GM04504 (cell line): Measurements from ENCODE around the gene KIF17.

Experiments
- DNase-seq: peaks from one replicate; pipeline ENCODE4 v3.0.0-alpha.2; 2012; ENCODE audit warnings: low read depth

Gene KIF17

DNA sequence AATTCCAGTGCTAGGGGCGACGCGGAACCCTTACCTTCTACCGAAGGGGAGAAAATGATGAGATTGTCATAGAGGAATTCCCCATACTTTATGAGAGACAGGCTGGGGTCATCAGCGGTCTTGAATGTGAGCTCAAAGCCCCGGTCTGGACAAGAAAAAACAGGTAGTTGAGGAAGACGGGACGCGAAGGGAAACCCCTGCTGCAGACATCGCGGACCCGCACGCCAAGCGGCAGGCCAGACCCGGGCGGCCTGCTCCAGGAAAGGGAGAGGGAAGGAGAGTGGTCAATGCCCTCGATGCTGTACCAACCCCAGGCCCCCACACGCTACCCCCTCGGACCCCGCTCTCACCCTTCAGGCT is 57.0 kb downstream of the KIF17 start:
- no peak for DNase-seq

DNA sequence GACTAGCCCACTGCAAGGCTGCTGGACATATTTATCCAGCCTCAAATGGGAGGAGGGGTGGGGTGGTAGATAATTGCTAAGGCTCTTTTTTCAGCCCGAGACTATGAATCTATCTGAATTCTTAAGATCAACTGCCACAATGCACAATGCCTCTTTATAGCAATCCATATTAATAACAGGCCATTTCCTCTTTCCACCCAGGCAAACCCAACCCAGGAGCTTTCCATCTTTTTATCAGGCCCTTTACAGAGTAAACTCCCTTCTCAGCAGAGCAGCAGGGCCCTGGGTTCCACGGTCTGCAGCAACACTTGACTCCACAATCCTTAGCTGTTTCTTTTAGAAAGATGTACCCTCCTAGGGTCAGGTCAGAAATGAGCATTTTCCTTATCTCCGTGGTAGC is 57.4 kb downstream of the KIF17 start:
- no peak for DNase-seq

DNA sequence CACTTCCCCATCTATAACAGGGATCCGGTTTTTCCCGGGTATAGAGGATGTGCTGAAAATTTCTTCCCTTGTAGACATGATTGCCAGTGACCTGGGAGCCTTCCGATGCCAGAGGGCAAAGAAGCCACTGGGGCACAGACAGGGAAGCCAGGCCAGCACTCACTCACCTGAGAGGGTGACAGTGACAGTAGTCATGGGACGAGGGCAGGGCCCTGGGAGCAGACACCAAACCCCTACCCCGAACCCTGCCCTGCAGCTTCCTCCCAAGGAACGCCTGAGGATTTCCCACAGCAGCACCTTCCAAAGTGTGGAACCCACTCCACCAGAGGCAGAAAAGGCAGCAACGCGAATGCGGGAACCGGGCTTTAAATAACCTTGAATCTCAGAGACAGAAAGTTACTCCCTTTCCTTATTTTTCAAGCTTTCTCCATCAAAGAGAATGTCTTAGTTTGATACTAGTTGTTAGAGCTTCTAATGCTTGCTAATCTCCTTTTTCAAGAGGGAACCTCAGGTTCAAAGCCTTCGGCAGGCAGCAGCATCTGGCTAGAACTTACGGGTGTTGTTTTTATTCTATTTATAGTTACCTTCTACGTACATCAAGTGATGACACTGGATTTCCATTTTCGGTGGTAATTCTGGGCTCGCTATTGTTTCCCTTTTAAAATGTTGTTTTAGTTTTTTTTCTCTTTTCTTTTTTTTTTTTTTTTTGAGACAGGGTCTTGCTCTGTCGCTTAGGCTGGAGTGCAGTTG is 59.5 kb downstream of the KIF17 start:
- no peak for DNase-seq

DNA sequence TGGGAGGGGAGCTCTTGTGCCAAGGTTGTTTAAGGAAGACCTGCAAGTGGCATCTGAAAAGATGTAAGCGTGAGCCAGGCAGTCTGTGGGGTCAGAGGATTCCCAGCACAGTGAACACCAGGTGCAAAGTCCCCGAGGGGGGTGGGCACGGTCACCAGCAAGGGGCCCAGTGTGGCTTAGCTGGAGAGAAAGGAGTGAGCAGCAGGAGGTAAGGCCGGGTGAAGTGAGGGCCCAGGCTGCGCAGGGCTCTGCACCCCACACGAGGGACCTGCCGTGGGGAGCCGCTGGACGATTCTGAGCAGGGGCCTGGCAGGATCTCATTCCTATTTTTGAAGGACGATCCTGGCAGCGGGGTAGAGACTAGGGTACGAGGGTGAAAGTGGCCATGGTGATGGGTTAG is 60.8 kb downstream of the KIF17 start:
- DNase-seq, result no peak

DNA sequence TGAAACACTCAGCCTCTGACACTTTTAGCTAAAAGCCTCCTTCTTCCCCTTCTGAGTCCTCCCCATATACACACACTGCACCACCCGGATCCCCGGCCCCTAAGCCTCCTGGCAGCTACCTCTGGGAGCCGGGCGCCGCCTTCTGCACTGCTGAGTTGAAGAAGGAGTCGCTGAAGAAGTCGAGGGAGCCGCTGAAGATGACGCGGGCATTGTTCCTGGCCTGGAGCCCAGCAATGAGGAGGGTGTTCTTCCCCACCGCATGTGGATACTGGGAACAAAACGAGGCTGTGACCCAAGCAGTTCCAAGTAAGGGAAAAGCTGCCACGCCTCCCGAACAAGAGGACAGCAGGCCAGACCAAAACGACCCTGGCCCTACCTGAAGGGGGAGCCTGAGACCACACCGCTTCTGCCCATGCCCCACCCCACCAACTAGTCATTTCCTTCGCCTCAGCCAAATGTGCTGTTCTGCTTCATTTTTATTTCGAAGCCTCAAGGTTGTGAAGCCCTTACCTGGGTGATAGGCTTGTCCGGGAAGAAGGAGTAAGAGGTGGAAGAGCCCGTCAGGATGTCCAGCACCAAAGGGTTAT is 63.6 kb downstream of the KIF17 start:
- DNase-seq, result no peak

DNA sequence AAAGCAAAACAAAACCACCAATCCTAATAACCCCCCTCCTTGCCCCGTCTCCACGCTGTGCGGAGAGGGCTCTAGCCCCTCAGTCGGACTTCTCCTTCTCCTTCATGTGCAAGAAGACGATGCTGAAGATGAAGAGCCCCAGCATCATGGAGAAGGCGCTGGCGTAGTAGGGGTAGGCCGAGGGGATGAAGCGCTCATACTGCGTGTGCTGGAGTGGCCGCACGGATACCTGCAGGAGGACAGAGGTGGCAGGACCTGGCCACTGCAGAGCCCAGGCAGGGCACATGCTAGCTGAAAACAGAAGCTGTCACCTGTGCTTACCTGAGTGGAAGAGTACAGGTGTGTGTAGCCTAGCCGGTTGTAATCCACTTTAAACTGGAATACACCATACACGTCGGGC is 65.5 kb downstream of the KIF17 start:
- no peak for DNase-seq

DNA sequence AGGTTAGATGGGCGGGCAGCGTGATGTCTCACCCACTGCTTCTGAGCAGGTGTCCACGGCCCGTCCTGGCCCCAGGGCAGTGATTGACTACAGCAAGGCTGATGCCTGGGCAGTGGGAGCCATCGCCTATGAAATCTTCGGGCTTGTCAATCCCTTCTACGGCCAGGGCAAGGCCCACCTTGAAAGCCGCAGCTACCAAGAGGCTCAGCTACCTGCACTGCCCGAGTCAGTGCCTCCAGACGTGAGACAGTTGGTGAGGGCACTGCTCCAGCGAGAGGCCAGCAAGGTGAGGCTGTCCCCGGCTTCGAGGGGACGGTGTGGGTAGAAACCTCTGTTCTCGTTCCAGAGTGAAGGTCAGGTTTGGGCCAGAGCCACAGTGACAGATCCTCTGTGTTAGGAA is 68.9 kb downstream of the KIF17 start:
- DNase-seq, result no peak

DNA sequence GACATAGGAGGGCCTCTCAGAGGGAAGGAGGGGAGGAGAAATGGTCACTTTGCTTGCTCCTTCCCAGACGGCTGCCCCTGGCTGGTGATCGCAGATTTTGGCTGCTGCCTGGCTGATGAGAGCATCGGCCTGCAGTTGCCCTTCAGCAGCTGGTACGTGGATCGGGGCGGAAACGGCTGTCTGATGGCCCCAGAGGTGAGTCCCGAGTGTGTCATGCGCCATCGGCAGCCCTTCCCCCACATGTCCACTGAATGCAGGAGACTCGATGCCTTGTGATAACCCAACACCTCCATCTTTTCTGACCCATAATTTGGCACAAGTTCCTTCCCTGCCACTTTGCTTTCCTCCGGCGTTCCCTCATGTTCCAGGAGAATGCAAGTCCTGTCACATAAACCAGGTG is 69.4 kb downstream of the KIF17 start:
- DNase-seq, result no peak

DNA sequence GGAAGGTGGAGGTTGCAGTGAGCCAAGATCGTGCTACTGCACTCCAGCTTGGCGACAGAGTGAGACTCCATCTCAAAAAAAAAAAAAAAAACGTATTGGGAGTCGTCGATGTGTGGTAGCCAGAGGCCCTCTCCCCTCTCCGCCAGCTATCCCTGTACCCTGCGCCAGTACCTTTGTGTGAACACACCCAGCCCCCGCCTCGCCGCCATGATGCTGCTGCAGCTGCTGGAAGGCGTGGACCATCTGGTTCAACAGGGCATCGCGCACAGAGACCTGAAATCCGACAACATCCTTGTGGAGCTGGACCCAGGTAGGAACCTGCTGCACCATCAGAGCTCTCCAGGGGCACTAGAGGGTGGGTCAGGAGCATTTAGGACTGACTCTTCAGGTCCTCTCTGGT is 72.4 kb downstream of the KIF17 start:
- no peak for DNase-seq

DNA sequence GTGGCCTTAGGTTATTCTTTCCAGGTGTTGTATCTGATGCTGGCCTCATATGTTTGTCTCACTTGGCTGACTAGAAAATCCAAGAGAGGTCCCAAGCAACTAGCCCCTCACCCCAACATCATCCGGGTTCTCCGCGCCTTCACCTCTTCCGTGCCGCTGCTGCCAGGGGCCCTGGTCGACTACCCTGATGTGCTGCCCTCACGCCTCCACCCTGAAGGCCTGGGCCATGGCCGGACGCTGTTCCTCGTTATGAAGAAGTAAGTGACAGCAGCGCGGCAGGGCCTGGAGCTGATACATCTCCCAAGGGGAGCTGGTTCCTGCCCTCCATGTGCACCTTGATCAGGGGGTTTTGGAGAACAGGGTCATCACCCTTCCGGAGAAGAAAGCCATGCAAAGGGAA is 73.4 kb downstream of the KIF17 start:
- no peak for DNase-seq

DNA sequence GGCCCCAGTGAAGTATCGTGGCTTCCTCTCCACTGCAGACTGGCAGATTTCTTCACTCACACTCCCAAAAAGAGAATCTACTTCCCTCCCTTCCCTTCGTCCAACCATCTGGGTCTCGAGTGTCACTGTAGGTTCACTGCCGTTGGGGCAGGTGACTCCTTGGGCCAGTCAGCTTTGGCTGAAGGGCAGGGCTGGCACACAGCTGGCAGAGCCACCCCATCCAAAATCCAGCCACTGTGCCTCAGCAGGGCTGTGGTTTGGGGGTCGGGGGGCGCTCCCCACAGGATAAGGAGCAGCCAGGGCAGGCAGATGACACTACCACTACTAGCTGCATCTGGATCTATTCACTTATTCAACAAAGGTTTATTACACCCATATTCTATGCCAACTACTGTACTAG is 74.7 kb downstream of the KIF17 start:
- no peak for DNase-seq

DNA sequence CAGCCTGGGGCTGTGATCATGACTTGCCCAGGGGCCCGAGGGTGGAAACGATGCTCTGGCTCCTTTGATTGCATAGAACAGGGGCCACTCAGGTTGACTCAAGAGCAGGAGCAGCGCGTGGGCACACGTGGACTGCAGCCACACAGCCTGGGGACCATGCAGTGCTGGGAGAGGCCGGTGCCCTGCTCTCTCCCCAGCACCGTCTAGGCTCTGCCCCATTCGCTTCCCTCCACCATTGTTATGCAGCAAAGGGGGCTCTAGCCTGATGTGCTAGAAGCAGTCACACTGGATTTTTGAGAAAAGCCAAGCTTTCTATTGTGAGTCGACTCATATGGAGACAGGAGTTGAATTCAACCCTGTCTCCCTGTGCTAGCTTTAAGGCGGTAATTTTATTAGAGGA is 75.8 kb downstream of the KIF17 start:
- DNase-seq, result no peak

DNA sequence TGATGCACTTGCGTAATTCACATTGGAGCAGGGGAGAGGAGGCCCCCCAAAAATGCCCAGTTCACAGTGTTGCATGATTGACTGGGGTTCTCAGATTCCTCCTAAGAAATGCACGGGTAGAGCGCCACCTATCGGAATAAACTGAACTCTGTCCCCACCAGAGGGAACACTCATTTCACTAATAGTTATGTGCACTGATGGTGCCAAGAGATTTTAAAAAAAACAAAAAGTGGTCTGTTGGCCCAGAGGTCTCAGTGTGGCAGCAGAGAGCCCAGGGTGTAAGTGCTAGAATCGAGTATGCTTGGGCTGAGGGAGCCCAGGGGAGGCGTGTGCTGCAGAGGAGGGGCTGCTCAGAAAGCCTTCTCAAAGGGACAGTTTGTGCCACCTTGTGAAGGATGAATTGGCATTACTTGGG is 77.6 kb downstream of the KIF17 start:
- DNase-seq, result no peak

DNA sequence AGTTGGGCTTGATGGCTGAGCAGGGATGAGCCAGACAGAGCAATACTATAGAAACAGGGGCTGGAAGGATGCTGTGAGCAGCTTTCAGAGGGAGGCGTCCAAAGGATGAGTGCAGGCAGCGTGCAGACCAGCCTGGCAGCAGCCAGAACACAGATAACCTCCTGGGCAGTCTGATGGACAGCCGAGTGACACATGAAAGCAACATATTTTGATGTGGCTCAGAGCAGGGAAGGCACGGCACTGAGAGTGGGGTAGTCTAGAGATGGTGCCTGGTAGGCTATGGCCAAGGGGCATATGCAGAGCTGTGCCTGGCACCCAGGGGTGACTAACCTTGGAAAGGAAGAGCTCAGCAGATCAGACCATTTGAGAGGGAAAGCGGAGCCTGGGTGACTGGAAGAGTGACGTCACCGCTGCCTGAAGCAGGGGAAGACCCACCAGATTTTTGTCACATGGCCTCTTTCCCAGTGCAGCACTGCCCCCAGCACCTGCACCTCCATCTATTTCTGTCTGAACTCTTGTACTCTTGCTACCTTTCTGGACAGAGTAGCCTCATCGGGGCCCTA is 80.9 kb downstream of the KIF17 start:
- DNase-seq, result no peak

DNA sequence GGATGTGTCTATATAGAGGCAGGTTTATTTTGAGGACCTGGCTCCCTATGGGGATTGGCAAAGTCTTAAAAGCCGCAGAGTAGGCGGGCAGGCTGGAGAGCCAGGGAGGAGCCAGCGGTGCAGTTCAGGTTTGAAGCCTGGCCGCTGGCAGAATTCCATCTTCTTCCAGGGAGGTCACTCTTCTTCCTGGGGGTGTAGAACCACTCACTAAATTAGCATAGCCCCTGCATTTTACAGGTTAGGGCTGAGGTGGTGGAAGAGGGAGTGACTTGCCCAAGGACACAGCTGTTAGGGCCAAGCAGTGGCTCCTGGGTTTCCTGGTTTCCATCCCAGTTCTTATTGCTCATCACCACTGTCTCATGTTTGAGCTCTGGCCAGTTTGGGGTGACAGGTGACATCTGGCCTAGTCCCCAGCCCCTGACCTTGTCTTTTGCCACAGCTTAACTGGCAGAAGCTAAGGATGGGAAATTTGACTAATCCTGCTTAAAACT is 83.2 kb downstream of the KIF17 start:
- no peak for DNase-seq

DNA sequence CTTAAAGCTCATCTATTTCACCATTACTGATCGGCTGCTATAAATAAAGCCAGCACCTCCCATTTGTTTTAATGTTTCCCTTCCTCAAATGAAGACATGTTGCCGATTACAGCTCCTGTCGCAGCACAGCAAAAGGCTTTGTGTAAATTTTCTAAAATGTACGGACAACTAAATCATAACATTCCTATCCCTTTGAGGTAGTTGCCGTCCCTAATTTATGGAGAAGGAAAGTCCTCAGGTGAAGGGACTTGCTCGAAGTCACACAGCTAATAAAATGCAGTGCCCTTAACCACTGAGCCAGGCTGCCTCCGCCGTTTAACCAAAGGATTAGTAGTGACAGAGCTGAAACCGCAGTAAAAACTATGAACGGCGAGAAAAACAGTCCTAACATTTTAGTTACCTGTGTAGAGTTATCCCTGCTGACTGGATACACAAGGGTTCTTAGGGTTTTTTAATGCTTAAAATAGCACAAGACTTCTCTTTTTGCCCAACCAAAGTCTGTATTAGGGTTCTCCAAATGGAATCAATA is 83.7 kb downstream of the KIF17 start:
- DNase-seq, result no peak

DNA sequence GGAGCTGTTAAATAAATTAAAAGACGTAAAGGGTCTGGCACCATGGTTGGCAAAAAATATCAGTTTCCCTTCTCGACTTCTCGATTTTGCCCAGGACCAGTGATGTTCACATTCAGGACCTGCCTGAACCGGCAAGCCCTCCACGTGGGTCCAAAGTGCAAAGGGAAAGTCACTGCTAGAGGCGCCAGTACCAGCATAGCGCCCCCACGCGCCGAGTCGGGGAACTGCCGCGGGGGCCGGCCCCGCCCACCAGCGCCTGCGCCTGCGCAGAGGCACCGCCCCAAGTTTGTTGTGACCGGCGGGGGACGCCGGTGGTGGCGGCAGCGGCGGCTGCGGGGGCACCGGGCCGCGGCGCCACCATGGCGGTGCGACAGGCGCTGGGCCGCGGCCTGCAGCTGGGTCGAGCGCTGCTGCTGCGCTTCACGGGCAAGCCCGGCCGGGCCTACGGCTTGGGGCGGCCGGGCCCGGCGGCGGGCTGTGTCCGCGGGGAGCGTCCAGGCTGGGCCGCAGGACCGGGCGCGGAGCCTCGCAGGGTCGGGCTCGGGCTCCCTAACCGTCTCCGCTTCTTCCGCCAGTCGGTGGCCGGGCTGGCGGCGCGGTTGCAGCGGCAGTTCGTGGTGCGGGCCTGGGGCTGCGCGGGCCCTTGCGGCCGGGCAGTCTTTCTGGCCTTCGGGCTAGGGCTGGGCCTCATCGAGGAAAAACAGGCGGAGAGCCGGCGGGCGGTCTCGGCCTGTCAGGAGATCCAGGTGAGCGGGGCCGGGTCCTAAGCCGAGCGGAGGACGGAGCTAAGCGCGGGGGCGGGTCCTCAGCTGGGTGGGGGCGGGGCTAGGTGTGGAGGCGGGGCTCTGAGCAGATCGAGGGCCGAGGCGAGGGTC is 84.4 kb downstream of the KIF17 start, which contains the start of gene PINK1:
TSS of gene PINK1 (plus strand) at position 269 of the 875 bp plus-strand sequence. CDS start at position 360, 91 bp downstream.
- DNase-seq, result no peak

DNA sequence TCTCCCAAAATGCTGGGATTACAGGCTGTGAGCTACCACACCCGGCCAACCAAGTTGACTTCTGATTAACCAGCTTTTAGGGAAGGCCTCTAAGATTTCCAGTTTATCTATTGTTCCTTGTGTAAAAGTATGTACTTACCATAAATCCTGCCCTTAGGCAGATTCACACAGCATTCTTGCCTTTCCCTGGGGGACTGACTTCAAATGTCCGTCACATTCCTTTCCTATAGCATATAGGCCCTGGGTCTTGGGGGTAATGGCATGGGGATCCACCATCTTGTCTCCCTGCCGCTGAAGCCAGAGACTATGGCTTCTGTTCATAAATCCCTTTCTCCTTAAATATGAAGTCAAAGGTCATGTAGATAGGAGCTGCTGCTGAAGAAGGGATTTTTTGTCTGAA is 85.4 kb downstream of the KIF17 start:
- no peak for DNase-seq

DNA sequence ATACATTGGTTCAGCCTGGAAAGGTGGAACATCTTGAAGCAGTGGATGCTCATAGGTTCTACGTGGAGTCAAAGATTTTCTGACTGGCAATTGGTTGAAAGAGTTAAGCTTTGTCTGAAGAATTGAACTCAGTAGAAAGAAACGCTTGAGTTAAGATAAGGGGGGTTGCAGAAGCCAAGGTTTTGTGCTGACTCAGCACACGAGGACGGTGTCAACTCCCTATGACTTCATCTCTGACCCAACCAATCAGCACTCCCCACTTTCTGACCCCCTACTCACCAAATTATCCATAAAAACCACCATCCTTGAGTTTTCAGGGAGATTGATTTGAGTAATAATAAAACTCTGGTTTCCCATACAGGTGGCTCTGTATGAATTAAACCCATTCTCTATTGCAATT is 87.1 kb downstream of the KIF17 start:
- DNase-seq, result no peak

DNA sequence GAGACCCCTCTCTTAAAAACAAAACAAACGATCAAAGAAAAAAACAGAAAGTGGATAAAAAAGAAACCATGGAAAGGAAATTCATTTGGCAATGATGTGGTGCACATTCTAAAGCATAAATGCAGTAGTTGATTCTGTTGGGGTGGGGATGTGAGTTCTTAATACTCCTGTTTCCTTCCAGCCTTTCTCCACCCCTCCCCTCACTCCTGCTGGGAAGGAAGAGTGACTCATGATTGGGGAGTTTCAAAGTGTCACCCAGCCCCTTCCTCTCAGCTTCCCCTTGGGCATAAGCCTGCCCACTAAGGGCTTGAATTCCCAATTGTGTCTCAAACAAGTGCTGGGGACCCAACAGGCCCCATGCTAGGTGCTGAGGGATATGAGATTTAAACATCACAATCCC is 91.3 kb downstream of the KIF17 start:
- DNase-seq, result no peak

DNA sequence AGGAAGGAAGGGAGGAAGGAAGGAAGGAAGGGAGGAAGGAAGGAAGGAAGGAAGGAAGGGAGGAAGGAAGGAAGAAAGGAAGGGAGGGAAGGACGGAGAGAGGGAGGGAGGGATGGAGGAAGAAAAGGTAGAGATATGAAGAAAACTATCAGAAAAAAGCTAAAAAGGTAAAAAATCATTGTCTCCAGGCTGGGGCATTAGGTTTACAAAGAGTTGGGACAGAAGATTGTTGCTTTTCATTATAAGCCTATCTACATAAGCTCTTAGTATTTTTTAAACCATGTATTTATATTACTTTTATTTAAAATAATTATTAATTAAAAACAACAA is 91.7 kb downstream of the KIF17 start:
- DNase-seq, result no peak
